ENCODE measurements around the gene TBC1D14.

DNA sequence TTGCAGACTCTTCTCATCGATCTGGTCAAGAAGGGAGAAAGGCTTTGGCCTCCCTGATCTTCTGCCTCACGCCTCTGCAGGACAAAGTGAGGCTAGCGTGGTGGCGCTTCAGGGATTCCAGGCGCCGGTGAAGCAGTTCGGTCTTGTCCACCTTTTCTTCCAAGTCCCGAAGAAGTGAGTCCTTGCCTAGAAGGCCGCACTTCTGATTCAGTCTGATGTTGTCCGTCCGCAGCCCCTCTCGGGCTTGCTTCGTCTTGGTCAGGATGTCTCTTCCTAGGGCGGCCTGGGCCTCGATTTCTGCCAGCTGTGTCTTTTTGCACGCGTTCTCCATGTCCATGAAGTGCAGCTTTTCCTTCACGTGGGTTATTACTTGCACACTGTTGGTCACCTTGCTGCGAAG lies 131.6 kb downstream of the TBC1D14 start:
- TF ChIP-seq POLR2AphosphoS5 (IDR thresholded peaks at IDR 0.05; ENCODE audit: low read depth, low read length) (no peak), REST (IDR thresholded peaks at IDR 0.05; ENCODE audit: insufficient read depth in 1 of 2, low read depth in 2 of 2, low read length in 1 of 2) (no peak), SIN3A (IDR thresholded peaks at IDR 0.05; ENCODE audit: borderline replicate concordance, insufficient read depth, low read depth, low read length) (no peak), TCF7L2 (IDR thresholded peaks at IDR 0.05; ENCODE audit: low read depth, low read length) (no peak)
- TF ChIP-seq, protein P1, sequence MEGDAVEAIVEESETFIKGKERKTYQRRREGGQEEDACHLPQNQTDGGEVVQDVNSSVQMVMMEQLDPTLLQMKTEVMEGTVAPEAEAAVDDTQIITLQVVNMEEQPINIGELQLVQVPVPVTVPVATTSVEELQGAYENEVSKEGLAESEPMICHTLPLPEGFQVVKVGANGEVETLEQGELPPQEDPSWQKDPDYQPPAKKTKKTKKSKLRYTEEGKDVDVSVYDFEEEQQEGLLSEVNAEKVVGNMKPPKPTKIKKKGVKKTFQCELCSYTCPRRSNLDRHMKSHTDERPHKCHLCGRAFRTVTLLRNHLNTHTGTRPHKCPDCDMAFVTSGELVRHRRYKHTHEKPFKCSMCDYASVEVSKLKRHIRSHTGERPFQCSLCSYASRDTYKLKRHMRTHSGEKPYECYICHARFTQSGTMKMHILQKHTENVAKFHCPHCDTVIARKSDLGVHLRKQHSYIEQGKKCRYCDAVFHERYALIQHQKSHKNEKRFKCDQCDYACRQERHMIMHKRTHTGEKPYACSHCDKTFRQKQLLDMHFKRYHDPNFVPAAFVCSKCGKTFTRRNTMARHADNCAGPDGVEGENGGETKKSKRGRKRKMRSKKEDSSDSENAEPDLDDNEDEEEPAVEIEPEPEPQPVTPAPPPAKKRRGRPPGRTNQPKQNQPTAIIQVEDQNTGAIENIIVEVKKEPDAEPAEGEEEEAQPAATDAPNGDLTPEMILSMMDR (IDR thresholded peaks at IDR 0.05): no peak
